ENCODE measurements around the gene NAPSA. TPM values are rescaled to one million over a fixed set of nuclear protein-coding genes. Genes with fewer than 3 reads are reported as not detected.
A peak's percentile ranks its signal among the peaks of the same experiment; 100 is the strongest.

The NAPSA gene
- total and polyA plus RNA-seq, 2 donors (not counting 3 experiments of a cell fraction or from before 2014, with no cell fraction given) = 0.19 TPM; not detected in 1

DNA sequence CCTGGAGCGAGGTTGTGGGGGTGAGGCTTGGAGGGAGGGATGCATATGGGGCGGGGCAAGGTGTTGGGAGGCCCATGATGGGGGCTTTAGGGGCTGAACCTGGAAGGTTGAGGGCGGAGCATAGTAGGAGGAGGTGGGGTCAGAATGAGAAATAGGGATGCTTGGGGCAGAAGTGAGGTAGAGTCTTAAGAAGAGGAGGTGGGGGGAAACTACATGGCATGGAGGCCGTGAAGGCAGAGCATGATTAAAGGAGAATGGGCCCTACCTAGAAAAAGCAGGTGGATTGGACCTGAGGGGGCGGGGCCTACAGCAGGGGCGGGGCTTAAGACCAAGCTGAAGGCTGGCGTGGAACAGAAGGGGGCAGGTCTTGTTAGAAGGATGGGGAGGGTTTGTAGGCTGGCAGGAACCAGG lies 11.6 kb upstream of the NAPSA start:
- H3K4me3 ChIP-seq (replicated peaks in 1 of 3; ENCODE audit: insufficient read depth in 1 of 3, low read depth in 1 of 3, low read length in 3 of 3) = peak overlapping the region in 1 of 3 experiments; percentile 15
- no peaks in the 10 kb centered on the region for H3K9me1 ChIP-seq (replicated peaks; ENCODE audit: control insufficient read depth, extremely low read depth, insufficient read depth, low read length)
- peak; percentile 14 for DNase-seq (ENCODE audit: low read depth, low spot score)
- no peak for FAIRE-seq
- H3K4me2 ChIP-seq (ENCODE audit: insufficient read depth, low read length) = no peak overlapping the region
- dilution Hi-C loops (cut with MboI; ENCODE audit: extremely low pct_ligation_motif_present, low sequenced_read_pairs) = no loop called here
- TF ChIP-seq, protein P1, sequence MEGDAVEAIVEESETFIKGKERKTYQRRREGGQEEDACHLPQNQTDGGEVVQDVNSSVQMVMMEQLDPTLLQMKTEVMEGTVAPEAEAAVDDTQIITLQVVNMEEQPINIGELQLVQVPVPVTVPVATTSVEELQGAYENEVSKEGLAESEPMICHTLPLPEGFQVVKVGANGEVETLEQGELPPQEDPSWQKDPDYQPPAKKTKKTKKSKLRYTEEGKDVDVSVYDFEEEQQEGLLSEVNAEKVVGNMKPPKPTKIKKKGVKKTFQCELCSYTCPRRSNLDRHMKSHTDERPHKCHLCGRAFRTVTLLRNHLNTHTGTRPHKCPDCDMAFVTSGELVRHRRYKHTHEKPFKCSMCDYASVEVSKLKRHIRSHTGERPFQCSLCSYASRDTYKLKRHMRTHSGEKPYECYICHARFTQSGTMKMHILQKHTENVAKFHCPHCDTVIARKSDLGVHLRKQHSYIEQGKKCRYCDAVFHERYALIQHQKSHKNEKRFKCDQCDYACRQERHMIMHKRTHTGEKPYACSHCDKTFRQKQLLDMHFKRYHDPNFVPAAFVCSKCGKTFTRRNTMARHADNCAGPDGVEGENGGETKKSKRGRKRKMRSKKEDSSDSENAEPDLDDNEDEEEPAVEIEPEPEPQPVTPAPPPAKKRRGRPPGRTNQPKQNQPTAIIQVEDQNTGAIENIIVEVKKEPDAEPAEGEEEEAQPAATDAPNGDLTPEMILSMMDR (IDR thresholded peaks at IDR 0.05; ENCODE audit: extremely low read depth in 1 of 2, insufficient read depth in 1 of 2, low read depth in 1 of 2, low read length in 2 of 2) = no peak
- no peak for TF ChIP-seq POLR2A (IDR thresholded peaks at IDR 0.05; ENCODE audit: low read depth, low read length)
- TF ChIP-seq, protein P2, sequence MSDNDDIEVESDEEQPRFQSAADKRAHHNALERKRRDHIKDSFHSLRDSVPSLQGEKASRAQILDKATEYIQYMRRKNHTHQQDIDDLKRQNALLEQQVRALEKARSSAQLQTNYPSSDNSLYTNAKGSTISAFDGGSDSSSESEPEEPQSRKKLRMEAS (IDR thresholded peaks at IDR 0.05; ENCODE audit: insufficient read depth, insufficient read length) = no peak
- TF ChIP-seq MYC (IDR thresholded peaks at IDR 0.05; ENCODE audit: low read depth, low read length) = no peak
- no peak for TF ChIP-seq POLR2AphosphoS5 (IDR thresholded peaks at IDR 0.05; ENCODE audit: insufficient read depth, low read depth, low read length)
- no peak for TF ChIP-seq GATA2 (IDR thresholded peaks at IDR 0.05; ENCODE audit: insufficient read depth, insufficient read length, low read depth, low read length)
- TF ChIP-seq EZH2 (IDR thresholded peaks at IDR 0.05; ENCODE audit: borderline replicate concordance, low read depth, low read length, severe bottlenecking) = no peak
- no peak for TF ChIP-seq FOS (IDR thresholded peaks at IDR 0.05; ENCODE audit: borderline replicate concordance, insufficient read depth, low read length)
- TF ChIP-seq JUN (IDR thresholded peaks at IDR 0.05; ENCODE audit: borderline replicate concordance, insufficient read depth, insufficient read length, low read depth) = no peak
- no peak overlapping the region for H3K9ac ChIP-seq (replicated peaks; ENCODE audit: extremely low read depth, insufficient read depth, low read length)
- peaks cover 13% of the 10 kb centered on the region for H3K4me1 ChIP-seq (ENCODE audit: control insufficient read depth, extremely low read depth, insufficient read depth, low read length)
- H3K27ac ChIP-seq (ENCODE audit: insufficient read depth, low read depth, low read length) = no peak overlapping the region
- ChIA-PET CTCF (interaction anchor here (0.8 kb wide), 1 partner anchor 8 kb away, joined by 3 read pairs; no protein-coding TSS in a partner anchor), POLR2A (no interaction called here)
- H3K9me3 ChIP-seq (replicated peaks; ENCODE audit: control insufficient read depth, insufficient read depth, low read length) = no peaks in the 10 kb centered on the region
- peaks cover 6 to 30% of the 10 kb centered on the region in 2 experiments for H3K36me3 ChIP-seq (ENCODE audit: control insufficient read depth in 2 of 2, extremely low read depth in 1 of 2, insufficient read depth in 2 of 2, low read length in 2 of 2)
- H2AFZ ChIP-seq (ENCODE audit: low read depth, low read length) = no peak overlapping the region
- no peaks in the 10 kb centered on the region for H3K27me3 ChIP-seq (ENCODE audit: control insufficient read depth in 2 of 2, insufficient read depth in 2 of 2, low read length in 2 of 2)
- no peaks in the 10 kb centered on the region for H4K20me1 ChIP-seq (replicated peaks; ENCODE audit: control insufficient read depth, extremely low read depth, insufficient read depth, low read length)
- BruUV-seq (replicated peaks) = no TSS peak
- peaks cover 1% of the 10 kb centered on the region for H3K79me2 ChIP-seq (ENCODE audit: control insufficient read depth, insufficient read depth, low read length)
- intact Hi-C loops (cut with micrococcal nuclease) = loop anchor here (2.0 kb wide), 3 partner anchors 54 to 348 kb away; partner anchors contain the start of gene JOSD2

All from endothelial cell of umbilical vein (primary cell).